ENCODE results near the gene TEX261.

The TEX261 gene

GRCh38 chr2:70988726-70989648 is 5.7 kb downstream of the TEX261 start:
- H3K36me3 ChIP-seq (ENCODE audit: control insufficient read depth in 1 of 2, insufficient read depth in 2 of 2, low read depth in 1 of 2, low read length in 2 of 2), result peaks cover 65 to 67% of the 10 kb centered on the region in 2 experiments
- no peak overlapping the region for H2AFZ ChIP-seq (ENCODE audit: low read depth, low read length)
- H2BK5ac ChIP-seq (ENCODE audit: low read depth, low read length, poor library complexity, severe bottlenecking), result no peak overlapping the region
- H3K27me3 ChIP-seq (ENCODE audit: control insufficient read depth in 1 of 2, insufficient read depth in 1 of 2, low read length in 2 of 2), result no peaks in the 10 kb centered on the region
- H3K4me2 ChIP-seq (ENCODE audit: low read length, poor library complexity, severe bottlenecking), result no peak overlapping the region
- no peak overlapping the region for H2BK15ac ChIP-seq (ENCODE audit: low read depth, poor library complexity, severe bottlenecking)
- no peaks in the 10 kb centered on the region for H3K9me3 ChIP-seq (ENCODE audit: control insufficient read depth, low read length)
- no peak overlapping the region for H3K18ac ChIP-seq (ENCODE audit: low read depth in 1 of 2, low read length in 2 of 2)
- H3K9ac ChIP-seq (ENCODE audit: low read length), result no peak overlapping the region
- H3K4ac ChIP-seq (ENCODE audit: low read depth in 1 of 2, low read length in 2 of 2), result no peak overlapping the region
- no peak overlapping the region for H3K14ac ChIP-seq (ENCODE audit: low read length in 2 of 2)
- H3K23ac ChIP-seq (ENCODE audit: low read length in 2 of 2), result no peak overlapping the region
- H3K4me1 ChIP-seq (ENCODE audit: control insufficient read depth, insufficient read depth, low read depth, low read length), result peaks cover 18% of the 10 kb centered on the region
- 93% methylated on average over 15 of the region's 16 CpGs for WGBS
- H4K8ac ChIP-seq (ENCODE audit: low read length), result no peak overlapping the region
- no peak overlapping the region for H2BK120ac ChIP-seq (ENCODE audit: low read depth, low read length)
- no peak overlapping the region for H2AK5ac ChIP-seq (ENCODE audit: low read length, severe bottlenecking)
- no peak overlapping the region for H3K27ac ChIP-seq (ENCODE audit: low read length, poor library complexity, severe bottlenecking)
- no peak for DNase-seq
- no peak overlapping the region for H3K4me3 ChIP-seq (ENCODE audit: insufficient read depth in 1 of 2, low read depth in 1 of 2, low read length in 2 of 2)
- peaks cover 44% of the 10 kb centered on the region for H3K79me1 ChIP-seq (replicated peaks; ENCODE audit: low read length, poor library complexity, severe bottlenecking)
- H2BK12ac ChIP-seq (ENCODE audit: low read length in 2 of 2), result no peak overlapping the region
- H4K91ac ChIP-seq (ENCODE audit: low read length), result no peak overlapping the region

DNA sequence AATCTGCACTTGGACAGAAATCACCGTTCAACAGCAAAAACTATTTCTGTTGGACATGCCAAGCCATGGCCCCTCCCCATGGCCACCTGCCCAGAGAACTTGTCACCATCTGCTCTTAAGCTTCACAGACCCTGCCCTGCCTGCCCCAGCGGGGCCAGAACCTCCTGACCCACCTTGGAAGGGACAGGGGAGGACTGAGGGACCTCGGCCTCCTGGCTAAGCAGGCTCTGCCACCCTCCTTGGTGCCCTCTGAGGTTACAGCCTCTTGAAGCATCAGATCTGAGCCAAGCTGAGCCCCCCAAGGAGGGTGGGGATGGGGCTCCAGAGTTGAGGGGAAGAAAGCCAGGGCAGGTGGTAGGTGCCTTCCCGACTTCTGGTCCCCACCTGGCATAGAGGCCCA is 6.5 kb downstream of the TEX261 start:
- H3K27me3 ChIP-seq (ENCODE audit: control insufficient read depth in 1 of 2, insufficient read depth in 1 of 2, low read length in 2 of 2), result no peaks in the 10 kb centered on the region
- H3K4ac ChIP-seq (ENCODE audit: low read depth in 1 of 2, low read length in 2 of 2), result no peak overlapping the region
- no peaks in the 10 kb centered on the region for H3K9me3 ChIP-seq (ENCODE audit: control insufficient read depth, low read length)
- H2AK5ac ChIP-seq (ENCODE audit: low read length, severe bottlenecking), result no peak overlapping the region
- no peak for DNase-seq
- H3K36me3 ChIP-seq (ENCODE audit: control insufficient read depth in 1 of 2, insufficient read depth in 2 of 2, low read depth in 1 of 2, low read length in 2 of 2), result peaks cover 65 to 67% of the 10 kb centered on the region in 2 experiments
- H3K23ac ChIP-seq (ENCODE audit: low read length in 2 of 2), result no peak overlapping the region
- H2BK5ac ChIP-seq (ENCODE audit: low read depth, low read length, poor library complexity, severe bottlenecking), result no peak overlapping the region
- H2BK120ac ChIP-seq (ENCODE audit: low read depth, low read length), result no peak overlapping the region
- no peak overlapping the region for H3K27ac ChIP-seq (ENCODE audit: low read length, poor library complexity, severe bottlenecking)
- H3K14ac ChIP-seq (ENCODE audit: low read length in 2 of 2), result no peak overlapping the region
- peak overlapping the region; percentile 4 for H3K9ac ChIP-seq (ENCODE audit: low read length)
- H3K18ac ChIP-seq (ENCODE audit: low read depth in 1 of 2, low read length in 2 of 2), result no peak overlapping the region
- no peak overlapping the region for H2AFZ ChIP-seq (ENCODE audit: low read depth, low read length)
- 98% methylated on average over 3 of the region's 4 CpGs for WGBS
- H3K4me1 ChIP-seq (ENCODE audit: control insufficient read depth, insufficient read depth, low read depth, low read length), result peaks cover 11% of the 10 kb centered on the region
- H3K4me2 ChIP-seq (ENCODE audit: low read length, poor library complexity, severe bottlenecking), result no peak overlapping the region
- no peak overlapping the region for H3K4me3 ChIP-seq (ENCODE audit: insufficient read depth in 1 of 2, low read depth in 1 of 2, low read length in 2 of 2)
- no peak overlapping the region for H4K8ac ChIP-seq (ENCODE audit: low read length)
- no peak overlapping the region for H2BK15ac ChIP-seq (ENCODE audit: low read depth, poor library complexity, severe bottlenecking)
- H3K79me1 ChIP-seq (replicated peaks; ENCODE audit: low read length, poor library complexity, severe bottlenecking), result peaks cover 41% of the 10 kb centered on the region
- no peak overlapping the region for H2BK12ac ChIP-seq (ENCODE audit: low read length in 2 of 2)
- H4K91ac ChIP-seq (ENCODE audit: low read length), result no peak overlapping the region

DNA sequence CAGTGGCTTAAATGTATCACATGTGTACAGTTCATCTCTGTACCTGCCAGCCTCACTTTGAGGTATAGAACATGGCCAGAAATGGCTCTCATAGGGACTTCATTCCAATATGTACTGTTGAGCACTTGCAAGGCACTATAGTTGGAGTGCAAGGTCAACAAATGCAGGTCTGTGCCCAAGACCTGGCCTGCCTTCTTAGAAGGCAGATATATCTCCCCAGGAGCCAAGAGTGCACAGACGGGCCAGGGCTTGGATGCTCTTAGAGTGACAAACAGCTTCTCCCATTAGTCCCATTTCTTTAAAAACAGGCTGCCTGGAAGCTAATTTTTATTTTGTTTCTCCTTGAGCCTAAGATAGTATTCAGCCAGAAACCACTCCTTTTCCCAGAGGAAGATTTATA is 7.3 kb downstream of the TEX261 start:
- Histone ChIP-seq H2BK12ac (ENCODE audit: low read length in 2 of 2) (no peak overlapping the region), H3K27me3 (ENCODE audit: control insufficient read depth in 1 of 2, insufficient read depth in 1 of 2, low read length in 2 of 2) (no peaks in the 10 kb centered on the region), H2BK15ac (ENCODE audit: low read depth, poor library complexity, severe bottlenecking) (no peak overlapping the region), H3K4me2 (ENCODE audit: low read length, poor library complexity, severe bottlenecking) (no peak overlapping the region), H2BK120ac (ENCODE audit: low read depth, low read length) (no peak overlapping the region), H2BK5ac (ENCODE audit: low read depth, low read length, poor library complexity, severe bottlenecking) (no peak overlapping the region), H3K4me3 (ENCODE audit: insufficient read depth in 1 of 2, low read depth in 1 of 2, low read length in 2 of 2) (no peak overlapping the region), H3K9me3 (ENCODE audit: control insufficient read depth, low read length) (no peaks in the 10 kb centered on the region), H2AK5ac (ENCODE audit: low read length, severe bottlenecking) (no peak overlapping the region), H2AFZ (ENCODE audit: low read depth, low read length) (no peak overlapping the region), H4K8ac (ENCODE audit: low read length) (no peak overlapping the region), H3K23ac (ENCODE audit: low read length in 2 of 2) (no peak overlapping the region), H3K79me1 (replicated peaks; ENCODE audit: low read length, poor library complexity, severe bottlenecking) (peaks cover 36% of the 10 kb centered on the region), H3K4ac (ENCODE audit: low read depth in 1 of 2, low read length in 2 of 2) (no peak overlapping the region), H3K14ac (ENCODE audit: low read length in 2 of 2) (no peak overlapping the region), H4K91ac (ENCODE audit: low read length) (no peak overlapping the region), H3K36me3 (ENCODE audit: control insufficient read depth in 1 of 2, insufficient read depth in 2 of 2, low read depth in 1 of 2, low read length in 2 of 2) (peaks cover 70% of the 10 kb centered on the region in 2 experiments), H3K4me1 (ENCODE audit: control insufficient read depth, insufficient read depth, low read depth, low read length) (peaks cover 7% of the 10 kb centered on the region), H3K18ac (ENCODE audit: low read depth in 1 of 2, low read length in 2 of 2) (no peak overlapping the region), H3K27ac (ENCODE audit: low read length, poor library complexity, severe bottlenecking) (no peak overlapping the region), H3K9ac (ENCODE audit: low read length) (no peak overlapping the region)
- no peak for DNase-seq
- 42% methylated on average over 1 of the region's 1 CpG for WGBS

DNA sequence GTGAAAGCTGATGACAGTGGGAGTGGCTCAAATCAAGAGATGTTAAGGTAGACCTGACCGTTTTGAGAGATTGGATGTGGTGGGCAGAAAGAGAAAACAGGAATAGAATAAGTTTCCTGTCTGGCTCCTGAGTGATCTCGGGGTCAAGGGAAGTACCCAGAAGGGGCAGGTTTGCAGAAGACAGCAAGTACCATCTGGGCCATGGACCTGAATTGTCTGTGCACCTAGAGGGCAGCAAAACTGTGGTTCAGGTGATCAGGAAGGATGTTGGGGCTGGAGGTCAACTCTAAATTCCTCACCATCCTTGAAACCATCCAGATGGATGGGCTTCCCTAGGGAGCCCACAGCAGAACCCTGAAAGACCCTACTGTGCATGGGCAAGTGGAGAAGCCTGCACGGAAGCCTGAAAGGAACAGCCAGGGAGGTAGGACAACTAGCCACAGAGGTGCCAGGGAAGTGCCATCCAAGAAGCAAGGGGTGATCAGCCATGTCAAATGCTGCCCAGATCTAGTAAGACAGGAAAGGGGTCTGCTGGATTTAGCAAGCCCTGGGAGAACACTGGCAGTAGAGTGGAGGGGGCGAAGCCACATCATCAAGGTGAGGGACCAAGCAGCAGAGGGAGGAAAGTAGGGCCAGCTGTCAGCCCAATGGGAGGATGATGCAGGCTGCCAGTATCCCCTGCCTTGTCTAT is 8.0 kb downstream of the TEX261 start:
- peaks cover 5% of the 10 kb centered on the region for H3K4me1 ChIP-seq (ENCODE audit: control insufficient read depth, insufficient read depth, low read depth, low read length)
- H3K18ac ChIP-seq (ENCODE audit: low read depth in 1 of 2, low read length in 2 of 2), result no peak overlapping the region
- H2BK15ac ChIP-seq (ENCODE audit: low read depth, poor library complexity, severe bottlenecking), result no peak overlapping the region
- WGBS, result 88% methylated on average over 4 of the region's 4 CpGs
- no peak overlapping the region for H2BK120ac ChIP-seq (ENCODE audit: low read depth, low read length)
- H2AK5ac ChIP-seq (ENCODE audit: low read length, severe bottlenecking), result no peak overlapping the region
- peaks cover 33% of the 10 kb centered on the region for H3K79me1 ChIP-seq (replicated peaks; ENCODE audit: low read length, poor library complexity, severe bottlenecking)
- H3K9ac ChIP-seq (ENCODE audit: low read length), result no peak overlapping the region
- H3K4ac ChIP-seq (ENCODE audit: low read depth in 1 of 2, low read length in 2 of 2), result no peak overlapping the region
- no peak overlapping the region for H2BK12ac ChIP-seq (ENCODE audit: low read length in 2 of 2)
- H3K23ac ChIP-seq (ENCODE audit: low read length in 2 of 2), result no peak overlapping the region
- no peak overlapping the region for H2BK5ac ChIP-seq (ENCODE audit: low read depth, low read length, poor library complexity, severe bottlenecking)
- no peak for DNase-seq
- no peak overlapping the region for H3K27ac ChIP-seq (ENCODE audit: low read length, poor library complexity, severe bottlenecking)
- H4K91ac ChIP-seq (ENCODE audit: low read length), result no peak overlapping the region
- no peak overlapping the region for H3K14ac ChIP-seq (ENCODE audit: low read length in 2 of 2)
- H2AFZ ChIP-seq (ENCODE audit: low read depth, low read length), result no peak overlapping the region
- peaks cover 68 to 74% of the 10 kb centered on the region in 2 experiments for H3K36me3 ChIP-seq (ENCODE audit: control insufficient read depth in 1 of 2, insufficient read depth in 2 of 2, low read depth in 1 of 2, low read length in 2 of 2)
- no peak overlapping the region for H3K4me2 ChIP-seq (ENCODE audit: low read length, poor library complexity, severe bottlenecking)
- H4K8ac ChIP-seq (ENCODE audit: low read length), result no peak overlapping the region
- no peaks in the 10 kb centered on the region for H3K27me3 ChIP-seq (ENCODE audit: control insufficient read depth in 1 of 2, insufficient read depth in 1 of 2, low read length in 2 of 2)
- H3K4me3 ChIP-seq (ENCODE audit: insufficient read depth in 1 of 2, low read depth in 1 of 2, low read length in 2 of 2), result no peak overlapping the region
- no peaks in the 10 kb centered on the region for H3K9me3 ChIP-seq (ENCODE audit: control insufficient read depth, low read length)

Measured in mesenchymal stem cell (in vitro differentiated cells and primary cell).